ENCODE results near the gene MVP. TPM values are rescaled to one million over a fixed set of nuclear protein-coding genes. Genes with fewer than 3 reads are reported as not detected.

The MVP gene
- total and polyA plus RNA-seq, 8 donors: 58.8 to 179 (median 94.7) TPM

DNA sequence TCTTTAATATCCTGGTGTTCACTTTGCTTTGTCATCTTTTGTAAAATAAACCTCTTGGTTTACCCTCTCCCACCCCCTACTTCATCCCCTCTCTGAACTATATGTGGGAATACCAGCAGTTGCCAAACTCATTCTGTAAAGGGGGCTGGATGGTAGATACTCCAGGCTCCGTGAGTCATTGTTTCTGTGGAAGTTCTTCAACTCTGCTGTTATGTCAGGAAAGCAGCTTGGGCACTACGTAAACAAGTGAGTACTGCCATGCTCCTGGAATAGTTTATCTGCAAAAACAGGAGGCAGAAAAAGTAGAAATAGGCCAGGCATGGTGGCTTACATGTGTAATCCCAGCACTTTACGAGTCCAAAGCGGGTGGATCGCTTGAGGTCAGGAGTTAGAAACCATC lies 17.6 kb downstream of the MVP start:
- H3K27ac ChIP-seq: no peak overlapping the region
- ATAC-seq (no peak), FAIRE-seq (no peak), DNase-seq (no peak)
- TF ChIP-seq, protein P1, sequence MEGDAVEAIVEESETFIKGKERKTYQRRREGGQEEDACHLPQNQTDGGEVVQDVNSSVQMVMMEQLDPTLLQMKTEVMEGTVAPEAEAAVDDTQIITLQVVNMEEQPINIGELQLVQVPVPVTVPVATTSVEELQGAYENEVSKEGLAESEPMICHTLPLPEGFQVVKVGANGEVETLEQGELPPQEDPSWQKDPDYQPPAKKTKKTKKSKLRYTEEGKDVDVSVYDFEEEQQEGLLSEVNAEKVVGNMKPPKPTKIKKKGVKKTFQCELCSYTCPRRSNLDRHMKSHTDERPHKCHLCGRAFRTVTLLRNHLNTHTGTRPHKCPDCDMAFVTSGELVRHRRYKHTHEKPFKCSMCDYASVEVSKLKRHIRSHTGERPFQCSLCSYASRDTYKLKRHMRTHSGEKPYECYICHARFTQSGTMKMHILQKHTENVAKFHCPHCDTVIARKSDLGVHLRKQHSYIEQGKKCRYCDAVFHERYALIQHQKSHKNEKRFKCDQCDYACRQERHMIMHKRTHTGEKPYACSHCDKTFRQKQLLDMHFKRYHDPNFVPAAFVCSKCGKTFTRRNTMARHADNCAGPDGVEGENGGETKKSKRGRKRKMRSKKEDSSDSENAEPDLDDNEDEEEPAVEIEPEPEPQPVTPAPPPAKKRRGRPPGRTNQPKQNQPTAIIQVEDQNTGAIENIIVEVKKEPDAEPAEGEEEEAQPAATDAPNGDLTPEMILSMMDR (IDR thresholded peaks at IDR 0.05): no peak
- no peaks in the 10 kb centered on the region for H3K9me3 ChIP-seq
- intact Hi-C loops (cut with DNase I): no loop called here
- no peak overlapping the region for H3K4me3 ChIP-seq
- no peaks in the 10 kb centered on the region for H3K27me3 ChIP-seq
- H3K36me3 ChIP-seq: peaks cover 6 to 73% (median 27%) of the 10 kb centered on the region in 3 donors
- WGBS, 2 donors: 93 to 95% methylated on average over 5 of the region's 5 CpGs
- no peaks in the 10 kb centered on the region for H3K4me1 ChIP-seq

DNA sequence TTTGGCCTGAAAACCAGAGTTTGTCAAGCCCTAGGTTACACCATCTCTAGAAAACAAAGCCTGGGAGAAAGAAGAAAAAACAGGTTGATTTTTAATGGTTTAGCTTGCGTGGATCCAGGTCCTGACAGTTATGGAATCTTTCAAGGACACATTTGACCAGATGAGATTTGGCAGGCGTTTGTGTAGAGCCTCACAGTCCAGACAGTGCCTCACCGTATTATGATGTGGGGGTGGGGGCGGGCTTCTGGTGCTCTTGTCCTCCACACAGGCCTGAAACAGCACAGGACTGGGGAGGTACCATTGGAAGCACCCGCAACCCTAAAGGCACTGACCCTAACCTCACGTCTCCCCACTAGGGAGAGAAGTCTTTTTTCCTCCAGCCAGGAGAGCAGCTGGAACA lies 19.6 kb downstream of the MVP start:
- FAIRE-seq: no peak
- Histone ChIP-seq H3K4me3 (no peak overlapping the region), H3K4me1 (no peaks in the 10 kb centered on the region), H3K27me3 (no peaks in the 10 kb centered on the region), H3K27ac (no peak overlapping the region), H3K36me3 (peaks cover 0 to 65% (median 23%) of the 10 kb centered on the region in 3 donors), H3K9me3 (no peaks in the 10 kb centered on the region)
- intact Hi-C loops (cut with DNase I): loop anchor here in 1 of 3 donors (10.0 kb wide), 1 partner anchor 145 kb away; no protein-coding TSS in a partner anchor
- WGBS, 2 donors: 73 to 75% methylated on average over 6 of the region's 6 CpGs
- TF ChIP-seq, protein P1 (IDR thresholded peaks at IDR 0.05): no peak
- DNase-seq: no peak
- ATAC-seq: no peak

- Histone ChIP-seq H3K36me3 (peaks cover 0 to 65% (median 23%) of the 10 kb centered on the region in 3 donors), H3K4me3 (no peak overlapping the region), H3K27me3 (no peaks in the 10 kb centered on the region), H3K27ac (no peak overlapping the region), H3K9me3 (no peaks in the 10 kb centered on the region), H3K4me1 (no peaks in the 10 kb centered on the region)
- WGBS, 2 donors: 84 to 89% methylated on average over 10 of the region's 10 CpGs
- intact Hi-C loops (cut with DNase I): loop anchor here in 1 of 3 donors (10.0 kb wide), 1 partner anchor 145 kb away; no protein-coding TSS in a partner anchor
- ATAC-seq (no peak), DNase-seq (no peak), FAIRE-seq (no peak)
- TF ChIP-seq, protein P1 (IDR thresholded peaks at IDR 0.05): no peak
Observed at GRCh38 chr16:29840240-29840639, 20.0 kb downstream of the MVP start.

DNA sequence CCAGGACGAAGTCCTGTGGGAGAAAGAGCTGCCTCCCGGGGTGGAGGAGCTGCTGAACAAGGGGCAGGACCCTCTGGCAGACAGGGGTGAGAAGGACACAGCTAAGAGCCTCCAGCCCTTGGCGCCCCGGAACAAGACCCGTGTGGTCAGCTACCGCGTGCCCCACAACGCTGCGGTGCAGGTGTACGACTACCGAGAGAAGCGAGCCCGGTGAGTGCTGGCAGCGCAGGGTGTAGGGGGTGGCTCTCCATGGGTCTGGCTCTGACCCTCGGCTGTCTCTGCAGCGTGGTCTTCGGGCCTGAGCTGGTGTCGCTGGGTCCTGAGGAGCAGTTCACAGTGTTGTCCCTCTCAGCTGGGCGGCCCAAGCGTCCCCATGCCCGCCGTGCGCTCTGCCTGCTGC lies 21.4 kb downstream of the MVP start:
- H3K4me3 ChIP-seq: no peak overlapping the region
- WGBS, 2 donors: 90 to 91% methylated on average over 23 of the region's 23 CpGs
- DNase-seq (no peak), FAIRE-seq (no peak), ATAC-seq (no peak)
- TF ChIP-seq, protein P1 (IDR thresholded peaks at IDR 0.05): no peak
- no peaks in the 10 kb centered on the region for H3K4me1 ChIP-seq
- peaks cover 0 to 65% (median 34%) of the 10 kb centered on the region in 3 donors for H3K36me3 ChIP-seq
- no peaks in the 10 kb centered on the region for H3K27me3 ChIP-seq
- H3K27ac ChIP-seq: no peak overlapping the region
- H3K9me3 ChIP-seq: no peaks in the 10 kb centered on the region
- intact Hi-C loops (cut with DNase I): loop anchor here in 1 of 3 donors (10.0 kb wide), 1 partner anchor 147 kb away; no protein-coding TSS in a partner anchor

DNA sequence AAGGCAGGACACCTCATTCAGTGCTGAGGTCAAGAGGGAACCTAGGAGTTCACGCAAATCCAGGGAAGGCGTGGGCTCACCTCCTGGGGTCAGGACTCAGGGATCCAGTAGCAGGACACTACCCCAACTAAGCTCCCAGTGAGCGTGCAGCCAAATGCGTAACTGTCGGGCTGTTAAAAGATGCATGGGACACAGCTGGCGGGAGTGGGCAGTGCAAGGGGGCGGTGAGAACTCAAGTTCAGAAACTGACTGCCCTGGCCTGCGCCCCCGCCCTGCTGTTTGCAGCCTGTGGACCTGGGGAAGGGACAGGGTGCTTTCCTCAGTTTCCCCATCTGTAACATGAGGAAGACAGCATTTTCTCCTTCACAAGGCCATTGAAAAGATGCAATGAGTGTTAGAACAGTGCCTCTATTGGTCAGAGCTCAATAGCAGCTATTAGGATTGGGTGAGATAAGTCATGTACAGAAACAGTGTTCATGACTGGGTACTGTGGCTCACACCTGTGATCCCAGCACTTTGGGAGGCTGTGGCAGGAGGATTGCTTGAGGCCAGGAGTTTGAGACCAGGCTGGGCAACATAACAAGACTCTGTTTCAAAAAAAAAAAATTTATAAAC lies 22.6 kb downstream of the MVP start:
- no peaks in the 10 kb centered on the region for H3K4me1 ChIP-seq
- WGBS, 2 donors: 96 to 97% methylated on average over 9 of the region's 9 CpGs
- intact Hi-C loops (cut with DNase I): loop anchor here in 1 of 3 donors (10.0 kb wide), 1 partner anchor 148 kb away; no protein-coding TSS in a partner anchor
- ATAC-seq (no peak), DNase-seq (no peak), FAIRE-seq (no peak)
- peaks cover 0 to 65% (median 29%) of the 10 kb centered on the region in 3 donors for H3K36me3 ChIP-seq
- H3K4me3 ChIP-seq: no peak overlapping the region
- H3K27ac ChIP-seq: no peak overlapping the region
- H3K9me3 ChIP-seq: no peaks in the 10 kb centered on the region
- no peaks in the 10 kb centered on the region for H3K27me3 ChIP-seq
- TF ChIP-seq, protein P1 (IDR thresholded peaks at IDR 0.05): no peak
